Activated CD4-positive, alpha-beta memory T cell treated with anti-CD3 and anti-CD28 coated beads for 36 hours (primary cell): ENCODE measurements around the gene TNC. TPM values are rescaled to one million over a fixed set of nuclear protein-coding genes. Genes with fewer than 3 reads are reported as not detected.

ENCODE experiments used
- CTCF ChIA-PET: fragments of 350-600 bp; sonication (Branson Sonifier 250); formaldehyde crosslinking; loops from one replicate; lab custom pipeline; 2021; ENCODE audit warnings: antibody characterized with exemption, inconsistent platforms; lab: Charles Lee
- POLR2A ChIA-PET: fragments of 350-600 bp; sonication (Branson Sonifier 250); formaldehyde crosslinking; loops from one replicate; lab custom pipeline; 2021; ENCODE audit warnings: antibody characterized with exemption; lab: Charles Lee
- DNase-seq: peaks from one replicate; pipeline ENCODE4 v3.0.0-alpha.2; 2020
- H3K27ac Mint-ChIP-seq: one replicate; pipeline ENCODE4 v1.8.0; 2021; ENCODE audit warnings: mixed read lengths
- H3K27me3 Mint-ChIP-seq: one replicate; pipeline ENCODE4 v1.8.0; 2021; ENCODE audit warnings: mixed read lengths
- H3K36me3 Mint-ChIP-seq: one replicate; pipeline ENCODE4 v1.8.0; 2021; ENCODE audit warnings: mixed read lengths
- H3K4me1 Mint-ChIP-seq: one replicate; pipeline ENCODE4 v1.8.0; 2021; ENCODE audit warnings: low read depth, mixed read lengths
- H3K4me3 Mint-ChIP-seq: one replicate; pipeline ENCODE4 v1.8.0; 2021; ENCODE audit warnings: mild to moderate bottlenecking, mixed read lengths
- H3K9me3 Mint-ChIP-seq: one replicate; pipeline ENCODE4 v1.8.0; 2021; ENCODE audit warnings: mixed read lengths
- intact Hi-C: fragments of 100-400 bp; cut with micrococcal nuclease; formaldehyde crosslinking; loops from one replicate; pipeline ENCODE4 v1.15.1; 2023
- total RNA-seq, 2 experiments: library from RNA; stranded (reverse); gene quantifications; one replicate each; pipeline ENCODE4 v1.2.3, GENCODE V29; 2021

Gene TNC
- total RNA-seq, 2 experiments from 2014 or later = 0.52 to 1.2 TPM

GRCh38 chr9:115111874-115112273 is 6.1 kb downstream of the TNC start:
- ChIA-PET POLR2A (no interaction called here), CTCF (no interaction called here)
- H3K36me3 Mint-ChIP-seq = no peaks in the 10 kb centered on the region
- peaks cover 1% of the 10 kb centered on the region for H3K4me1 Mint-ChIP-seq
- no peak overlapping the region for H3K4me3 Mint-ChIP-seq
- intact Hi-C loops = no loop called here
- H3K27me3 Mint-ChIP-seq = peaks cover 36% of the 10 kb centered on the region
- H3K27ac Mint-ChIP-seq = no peak overlapping the region
- no peaks in the 10 kb centered on the region for H3K9me3 Mint-ChIP-seq
- no peak for DNase-seq

- no peaks in the 10 kb centered on the region for H3K9me3 Mint-ChIP-seq
- ChIA-PET POLR2A (no interaction called here), CTCF (no interaction called here)
- H3K4me3 Mint-ChIP-seq = no peak overlapping the region
- peaks cover 14% of the 10 kb centered on the region for H3K27me3 Mint-ChIP-seq
- intact Hi-C loops = no loop called here
- H3K27ac Mint-ChIP-seq = no peak overlapping the region
- no peak for DNase-seq
- peaks cover 8% of the 10 kb centered on the region for H3K4me1 Mint-ChIP-seq
- no peaks in the 10 kb centered on the region for H3K36me3 Mint-ChIP-seq
Measured at GRCh38 chr9:115109486-115109885, 8.5 kb downstream of the TNC start.

GRCh38 chr9:115107701-115108100 is 10.3 kb downstream of the TNC start:
- ChIA-PET POLR2A (no interaction called here), CTCF (interaction anchor here (1.0 kb wide), 1 partner anchor 427 kb away, joined by 4 read pairs; no protein-coding TSS in a partner anchor)
- no peak overlapping the region for H3K27ac Mint-ChIP-seq
- peaks cover 4% of the 10 kb centered on the region for H3K27me3 Mint-ChIP-seq
- DNase-seq = no peak
- no peak overlapping the region for H3K4me3 Mint-ChIP-seq
- H3K36me3 Mint-ChIP-seq = no peaks in the 10 kb centered on the region
- no peaks in the 10 kb centered on the region for H3K9me3 Mint-ChIP-seq
- peaks cover 8% of the 10 kb centered on the region for H3K4me1 Mint-ChIP-seq
- intact Hi-C loops = no loop called here

- peaks cover 2% of the 10 kb centered on the region for H3K27me3 Mint-ChIP-seq
- no peak for DNase-seq
- H3K36me3 Mint-ChIP-seq = no peaks in the 10 kb centered on the region
- H3K4me3 Mint-ChIP-seq = no peak overlapping the region
- intact Hi-C loops = no loop called here
- no peaks in the 10 kb centered on the region for H3K9me3 Mint-ChIP-seq
- H3K27ac Mint-ChIP-seq = no peak overlapping the region
- POLR2A ChIA-PET = no interaction called here
- CTCF ChIA-PET = interaction anchor here (1.0 kb wide), 1 partner anchor 426 kb away, joined by 4 read pairs; no protein-coding TSS in a partner anchor
- peaks cover 8% of the 10 kb centered on the region for H3K4me1 Mint-ChIP-seq
Measured at GRCh38 chr9:115106642-115107041, 11.3 kb downstream of the TNC start.

GRCh38 chr9:115106001-115106400 is 12.0 kb downstream of the TNC start:
- Mint-ChIP-seq H3K4me3 (no peak overlapping the region), H3K27me3 (peaks cover 2% of the 10 kb centered on the region), H3K36me3 (no peaks in the 10 kb centered on the region), H3K27ac (no peak overlapping the region), H3K4me1 (peaks cover 8% of the 10 kb centered on the region), H3K9me3 (no peaks in the 10 kb centered on the region)
- CTCF ChIA-PET = no interaction called here
- intact Hi-C loops = no loop called here
- POLR2A ChIA-PET = no interaction called here
- DNase-seq = no peak

GRCh38 chr9:115104908-115105307 is 13.0 kb downstream of the TNC start:
- no peak for DNase-seq
- no peak overlapping the region for H3K27ac Mint-ChIP-seq
- H3K9me3 Mint-ChIP-seq = no peaks in the 10 kb centered on the region
- H3K27me3 Mint-ChIP-seq = peaks cover 4% of the 10 kb centered on the region
- H3K4me3 Mint-ChIP-seq = no peak overlapping the region
- no peaks in the 10 kb centered on the region for H3K36me3 Mint-ChIP-seq
- intact Hi-C loops = no loop called here
- POLR2A ChIA-PET = no interaction called here
- peaks cover 8% of the 10 kb centered on the region for H3K4me1 Mint-ChIP-seq
- CTCF ChIA-PET = no interaction called here

- peaks cover 4% of the 10 kb centered on the region for H3K27me3 Mint-ChIP-seq
- no peaks in the 10 kb centered on the region for H3K9me3 Mint-ChIP-seq
- no peaks in the 10 kb centered on the region for H3K36me3 Mint-ChIP-seq
- ChIA-PET POLR2A (no interaction called here), CTCF (no interaction called here)
- DNase-seq = no peak
- intact Hi-C loops = no loop called here
- H3K4me3 Mint-ChIP-seq = no peak overlapping the region
- peaks cover 8% of the 10 kb centered on the region for H3K4me1 Mint-ChIP-seq
- no peak overlapping the region for H3K27ac Mint-ChIP-seq
Measured at GRCh38 chr9:115103746-115104477, 14.0 kb downstream of the TNC start.

- H3K27ac Mint-ChIP-seq = no peak overlapping the region
- peaks cover 3% of the 10 kb centered on the region for H3K27me3 Mint-ChIP-seq
- ChIA-PET POLR2A (no interaction called here), CTCF (no interaction called here)
- H3K4me3 Mint-ChIP-seq = no peak overlapping the region
- no peaks in the 10 kb centered on the region for H3K36me3 Mint-ChIP-seq
- intact Hi-C loops = no loop called here
- no peak for DNase-seq
- no peaks in the 10 kb centered on the region for H3K9me3 Mint-ChIP-seq
- no peaks in the 10 kb centered on the region for H3K4me1 Mint-ChIP-seq
Measured at GRCh38 chr9:115099901-115100300, 18.1 kb downstream of the TNC start.

- no peak for DNase-seq
- CTCF ChIA-PET = no interaction called here
- Mint-ChIP-seq H3K4me1 (no peaks in the 10 kb centered on the region), H3K27me3 (peaks cover 6% of the 10 kb centered on the region), H3K4me3 (no peak overlapping the region), H3K36me3 (no peaks in the 10 kb centered on the region), H3K9me3 (no peaks in the 10 kb centered on the region), H3K27ac (no peak overlapping the region)
- intact Hi-C loops = no loop called here
- POLR2A ChIA-PET = no interaction called here
Measured at GRCh38 chr9:115098226-115098965, 19.6 kb downstream of the TNC start.

GRCh38 chr9:115093520-115093919 is 24.4 kb downstream of the TNC start:
- ChIA-PET CTCF (no interaction called here), POLR2A (no interaction called here)
- DNase-seq = no peak
- Mint-ChIP-seq H3K4me3 (no peak overlapping the region), H3K9me3 (no peaks in the 10 kb centered on the region), H3K4me1 (no peaks in the 10 kb centered on the region), H3K36me3 (no peaks in the 10 kb centered on the region), H3K27ac (no peak overlapping the region), H3K27me3 (peaks cover 8% of the 10 kb centered on the region)
- intact Hi-C loops = no loop called here

GRCh38 chr9:115090486-115090885 is 27.5 kb downstream of the TNC start:
- H3K36me3 Mint-ChIP-seq = no peaks in the 10 kb centered on the region
- no peak overlapping the region for H3K27ac Mint-ChIP-seq
- no peaks in the 10 kb centered on the region for H3K4me1 Mint-ChIP-seq
- DNase-seq = no peak
- no peaks in the 10 kb centered on the region for H3K9me3 Mint-ChIP-seq
- no peak overlapping the region for H3K4me3 Mint-ChIP-seq
- H3K27me3 Mint-ChIP-seq = peaks cover 6% of the 10 kb centered on the region
- ChIA-PET CTCF (no interaction called here), POLR2A (no interaction called here)
- intact Hi-C loops = no loop called here

- ChIA-PET POLR2A (no interaction called here), CTCF (no interaction called here)
Measured at GRCh38 chr9:115088860-115089259, 29.1 kb downstream of the TNC start.

More at GRCh38 chr9:115088860-115089259, 29.1 kb downstream of the TNC start:
- Mint-ChIP-seq H3K9me3 (no peaks in the 10 kb centered on the region), H3K27me3 (peaks cover 3% of the 10 kb centered on the region), H3K27ac (no peak overlapping the region), H3K4me1 (no peaks in the 10 kb centered on the region), H3K4me3 (no peak overlapping the region), H3K36me3 (no peaks in the 10 kb centered on the region)
- intact Hi-C loops = no loop called here
- no peak for DNase-seq
